Activated CD4-positive, alpha-beta T cell treated with anti-CD3 and anti-CD28 coated beads, Interleukin-2, amount 50 U/mL, for 48 hours (primary cell): ENCODE measurements around the gene HOXA4.

Experiments used
- DNase-seq, 2 experiments: peaks; one replicate each; pipeline ENCODE4 v3.0.0-alpha.2; 2020

Gene HOXA4

GRCh38 chr7:27088002-27088922 is 42.3 kb downstream of the HOXA4 start:
- DNase-seq = no peak

- DNase-seq = no peak
Measured at GRCh38 chr7:27083646-27084045, 46.9 kb downstream of the HOXA4 start.

GRCh38 chr7:27082171-27082570 is 48.4 kb downstream of the HOXA4 start:
- no peak for DNase-seq

- DNase-seq = no peak
Measured at GRCh38 chr7:27080844-27081436, 49.6 kb downstream of the HOXA4 start.

GRCh38 chr7:27079234-27079975 is 51.2 kb downstream of the HOXA4 start:
- DNase-seq = no peak

GRCh38 chr7:27078616-27079233 is 51.8 kb downstream of the HOXA4 start:
- DNase-seq = no peak
